ENCODE measurements around the gene PPP3CB.

Gene PPP3CB

DNA sequence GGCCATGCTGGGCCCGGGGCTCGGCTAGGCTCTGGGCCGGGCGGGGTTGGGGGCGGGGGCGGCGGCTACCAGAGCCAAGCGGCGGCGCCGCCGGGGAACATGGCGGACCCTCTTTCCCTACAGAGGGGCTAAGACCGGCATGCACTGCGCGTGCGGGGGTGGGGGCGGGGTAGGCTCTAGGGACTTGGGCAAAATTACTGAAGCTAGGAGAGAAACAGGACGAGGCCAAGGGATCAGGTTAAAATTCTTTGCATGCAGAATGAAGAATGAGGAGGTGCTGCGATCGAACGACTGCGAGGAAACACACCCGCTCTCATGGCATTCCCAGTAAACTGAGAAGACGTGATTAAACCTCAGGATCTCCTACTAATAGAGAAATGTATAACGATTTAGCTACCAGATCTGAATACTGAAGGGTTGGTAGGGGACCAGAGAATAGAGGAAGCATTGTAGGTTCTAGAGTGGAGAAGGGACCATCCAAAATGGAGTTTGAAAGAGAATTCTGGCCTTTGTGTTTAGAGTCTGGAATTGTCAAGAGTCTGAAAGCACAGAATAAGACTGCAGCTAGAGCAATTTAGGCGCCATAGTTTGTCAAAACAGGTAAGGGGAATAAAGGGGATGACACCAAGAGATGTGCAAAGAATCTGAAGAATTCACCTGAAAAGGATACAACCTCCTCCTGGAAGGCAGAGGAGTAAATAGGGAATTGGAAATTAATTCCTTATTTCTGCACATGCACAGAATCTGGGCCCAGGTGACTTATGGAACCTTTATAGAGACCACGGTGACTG is at the start of gene PPP3CB:
Gene PPP3CB, minus strand, starts transcription at position 141 of the 791 bp plus-strand sequence. Its CDS starts 135 bp downstream, at position 6.
- DNase-seq (ENCODE audit: low read depth in 2 of 2) = peak; percentile 89

GRCh38 chr10:73545357-73545756 is 49.5 kb upstream of the PPP3CB start:
- no peak for DNase-seq (ENCODE audit: low read depth in 2 of 2)

GRCh38 chr10:73537709-73538108 is 41.9 kb upstream of the PPP3CB start:
- no peak for DNase-seq (ENCODE audit: low read depth in 2 of 2)

DNA sequence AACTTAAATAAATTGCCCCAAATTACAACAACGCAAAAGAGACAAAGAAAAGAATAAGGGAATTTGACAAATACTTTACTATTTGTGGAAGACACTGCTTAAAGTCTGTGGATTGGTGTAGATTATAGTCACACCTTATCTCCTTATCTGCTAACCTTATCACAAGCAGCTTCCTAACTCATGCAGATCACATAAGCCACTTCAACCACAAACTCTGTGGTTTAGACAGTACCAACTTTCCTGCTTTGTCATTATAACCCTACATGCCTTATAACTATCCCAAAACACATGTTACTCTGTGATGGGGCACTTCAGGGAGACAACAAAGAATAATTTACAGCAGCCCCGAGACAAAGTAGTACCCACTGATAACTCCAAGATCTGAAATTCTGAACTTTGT is 41.5 kb upstream of the PPP3CB start:
- no peak for DNase-seq (ENCODE audit: low read depth in 2 of 2)

- no peak for DNase-seq (ENCODE audit: low read depth in 2 of 2)
Measured at GRCh38 chr10:73534857-73535256, 39.0 kb upstream of the PPP3CB start.

GRCh38 chr10:73529089-73529832 is 33.4 kb upstream of the PPP3CB start:
- DNase-seq (ENCODE audit: low read depth in 2 of 2) = peak; percentile 5 to 18

GRCh38 chr10:73522263-73522662 is 26.4 kb upstream of the PPP3CB start:
- DNase-seq (ENCODE audit: low read depth in 2 of 2) = no peak

GRCh38 chr10:73519336-73519735 is 23.5 kb upstream of the PPP3CB start:
- DNase-seq (ENCODE audit: low read depth in 2 of 2) = no peak

- DNase-seq (ENCODE audit: low read depth in 2 of 2) = no peak
Measured at GRCh38 chr10:73517166-73517888, 21.5 kb upstream of the PPP3CB start.

- no peak for DNase-seq (ENCODE audit: low read depth in 2 of 2)
Measured at GRCh38 chr10:73512207-73512743, 16.5 kb upstream of the PPP3CB start.

- no peak for DNase-seq (ENCODE audit: low read depth in 2 of 2)
Measured at GRCh38 chr10:73509695-73510094, 13.9 kb upstream of the PPP3CB start.

GRCh38 chr10:73506491-73506890 is 10.7 kb upstream of the PPP3CB start:
- DNase-seq (ENCODE audit: low read depth in 2 of 2) = no peak

GRCh38 chr10:73506074-73506473 is 10.2 kb upstream of the PPP3CB start:
- no peak for DNase-seq (ENCODE audit: low read depth in 2 of 2)

- DNase-seq (ENCODE audit: low read depth in 2 of 2) = no peak
Measured at GRCh38 chr10:73503037-73503436, 7.2 kb upstream of the PPP3CB start.

DNA sequence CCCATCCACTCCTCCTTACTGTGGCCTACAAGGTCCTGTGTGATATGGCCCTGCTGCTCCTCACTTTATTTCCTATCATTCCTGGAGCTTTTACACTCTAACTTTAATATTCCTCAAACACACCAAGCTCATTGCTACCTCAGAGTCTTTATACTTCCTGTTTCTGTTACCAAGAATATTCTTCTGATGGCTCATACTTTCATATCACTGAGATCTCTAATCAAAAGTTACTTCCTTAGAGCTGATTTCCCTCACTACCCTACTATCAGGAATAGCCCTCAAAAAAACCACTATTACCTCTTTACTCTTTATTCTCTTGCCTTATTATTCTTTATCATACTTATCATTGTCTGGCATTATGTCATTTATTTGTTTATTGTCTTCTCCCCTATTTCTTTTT is 5.8 kb upstream of the PPP3CB start:
- no peak for DNase-seq (ENCODE audit: low read depth in 2 of 2)

DNA sequence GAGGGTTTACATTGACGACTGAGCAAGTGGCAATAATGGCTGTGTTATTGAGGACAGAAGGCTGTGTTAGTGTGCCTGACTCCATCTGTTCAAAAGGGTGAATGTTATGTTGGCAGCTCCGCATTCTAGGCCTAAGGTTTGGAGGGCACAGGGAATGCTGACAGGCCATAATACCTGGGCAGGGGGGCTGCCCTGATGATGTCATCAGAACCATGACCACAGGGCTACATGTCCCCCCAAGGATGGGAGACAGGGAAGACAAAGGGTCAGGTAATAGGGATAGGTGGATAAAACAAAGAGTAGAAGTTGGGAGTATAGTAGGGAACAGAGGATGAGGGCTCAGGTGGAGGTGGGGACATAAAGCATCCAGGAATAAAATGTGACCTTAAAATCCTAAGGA is 1.8 kb upstream of the PPP3CB start:
- no peak for DNase-seq (ENCODE audit: low read depth in 2 of 2)

- peak; percentile 66 to 80 for DNase-seq (ENCODE audit: low read depth in 2 of 2)
Measured at GRCh38 chr10:73495226-73495883, 469 bp downstream of the PPP3CB start.

DNA sequence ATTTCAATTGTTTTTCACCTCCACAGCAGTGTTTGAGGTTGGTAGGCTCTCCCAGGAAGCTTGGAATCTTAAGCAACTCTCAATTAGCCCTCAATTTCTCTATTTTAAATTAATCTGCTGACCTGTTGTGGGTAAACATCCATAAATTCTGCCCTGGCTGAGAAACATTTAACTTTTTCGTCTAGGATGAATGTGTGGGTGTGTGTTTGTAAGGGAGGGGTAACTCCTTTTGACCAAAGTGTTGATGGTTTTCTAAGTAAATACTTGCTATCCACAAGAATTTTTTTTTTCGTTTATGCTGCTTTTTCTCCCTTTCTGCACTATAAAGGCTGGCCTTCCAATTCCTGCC is 973 bp downstream of the PPP3CB start:
- DNase-seq (ENCODE audit: low read depth in 2 of 2) = no peak

GRCh38 chr10:73494213-73494612 is 1.6 kb downstream of the PPP3CB start:
- DNase-seq (ENCODE audit: low read depth in 2 of 2) = no peak

DNA sequence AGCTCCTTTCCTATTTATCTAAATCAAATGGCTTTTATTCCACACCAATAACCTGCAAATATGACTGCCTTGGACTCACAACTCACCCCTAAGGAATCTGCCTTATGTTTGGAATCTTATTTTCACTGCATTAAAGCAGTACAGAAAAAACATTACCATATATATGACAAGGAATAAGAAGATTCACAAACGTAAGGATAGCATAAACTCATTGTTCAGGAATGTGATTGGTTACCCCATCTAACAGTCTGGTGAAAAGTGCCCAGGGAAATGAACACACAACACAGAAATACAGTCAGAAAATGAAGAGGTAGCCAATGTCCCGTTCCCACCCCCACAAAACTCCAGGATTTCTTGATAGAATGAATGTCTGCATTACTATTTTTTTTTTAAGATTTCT is 2.0 kb downstream of the PPP3CB start:
- no peak for DNase-seq (ENCODE audit: low read depth in 2 of 2)

GRCh38 chr10:73486601-73487000 is 9.2 kb downstream of the PPP3CB start:
- DNase-seq (ENCODE audit: low read depth in 2 of 2) = no peak

DNA sequence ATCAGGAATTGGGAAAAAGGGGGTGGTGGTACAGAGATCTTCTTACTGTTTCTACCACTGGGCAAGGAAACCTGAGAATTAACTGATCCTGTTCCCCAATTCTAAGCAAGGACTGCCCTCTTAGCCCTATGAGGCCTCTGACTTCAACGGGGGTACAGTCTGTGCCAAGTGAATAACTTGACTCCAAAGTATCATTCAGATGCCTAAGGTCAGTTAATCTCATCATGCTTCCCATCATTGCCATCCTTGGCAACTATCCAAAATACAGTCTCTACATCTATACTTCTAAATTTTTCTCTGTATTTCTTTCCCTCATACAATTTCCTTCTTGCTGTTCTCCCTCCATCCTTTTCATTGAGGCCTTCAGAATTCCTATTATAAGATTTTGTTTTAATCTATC is 10.5 kb downstream of the PPP3CB start:
- no peak for DNase-seq (ENCODE audit: low read depth in 2 of 2)

Data from stimulated activated CD8-positive, alpha-beta memory T cell treated with anti-CD3 and anti-CD28 coated beads, Interleukin-7, amount 100 ng/mL, for 4 hours (primary cell).